OCI-LY7 (cell line): ENCODE results near the gene BAZ1A. TPM values are rescaled to one million over a fixed set of nuclear protein-coding genes. Genes with fewer than 3 reads are reported as not detected.

Source experiments
- BruUV-seq: library from RNA; stranded (reverse); fragments of 400-500 nt; replicated peaks from 2 replicates; lab custom pipeline; 2021; lab: Mats Ljungman, UMichigan
- CTCF ChIA-PET: fragments of 300-600 bp; sonication (Branson Sonifier 250); formaldehyde crosslinking; loops from one replicate; lab custom pipeline; 2022; ENCODE audit warnings: antibody characterized with exemption; ENCODE audit not compliant: unreplicated experiment; lab: Charles Lee
- POLR2A ChIA-PET: fragments of 300-600 bp; sonication (Branson Sonifier 250); formaldehyde crosslinking; loops from one replicate; lab custom pipeline; 2022; ENCODE audit warnings: antibody characterized with exemption; lab: Charles Lee
- DNase-seq: peaks from one replicate; pipeline ENCODE4 v3.0.0-alpha.2; 2015; ENCODE audit warnings: low spot score
- H2AFZ ChIP-seq: fragments of 200-600 bp; sonication (generic), shearing (Covaris generic); 2 replicates; pipeline ENCODE4 v1.6.1; 2014; ENCODE audit warnings: mild to moderate bottlenecking, antibody characterized with exemption, low read length, moderate library complexity
- H3K27ac ChIP-seq: fragments of 200-600 bp; sonication (generic); 2 replicates; pipeline ENCODE4 v1.5.1; 2014; ENCODE audit warnings: mixed run types, low read depth, mild to moderate bottlenecking, moderate library complexity, low read length, inconsistent platforms; ENCODE audit not compliant: poor library complexity, severe bottlenecking
- H3K36me3 ChIP-seq: fragments of 200-600 bp; sonication (generic); 2 replicates; pipeline ENCODE4 v1.6.1; 2014; ENCODE audit warnings: mild to moderate bottlenecking, antibody characterized with exemption, low read length, moderate library complexity, mixed read lengths; ENCODE audit not compliant: insufficient read depth
- H3K4me1 ChIP-seq: fragments of 200-600 bp; sonication (generic); 2 replicates; pipeline ENCODE4 v1.5.1; 2014; ENCODE audit warnings: mild to moderate bottlenecking, low read length; ENCODE audit not compliant: insufficient read depth, poor library complexity, severe bottlenecking
- H3K4me2 ChIP-seq: fragments of 200-600 bp; sonication (generic); 2 replicates; pipeline ENCODE4 v1.6.1; 2014; ENCODE audit warnings: mild to moderate bottlenecking, low read length
- H3K4me3 ChIP-seq: fragments of 200-600 bp; sonication (generic); 2 replicates; pipeline ENCODE4 v1.5.1; 2014; ENCODE audit warnings: mild to moderate bottlenecking, low read depth, low read length; ENCODE audit not compliant: poor library complexity, severe bottlenecking
- H3K79me2 ChIP-seq: fragments of 200-600 bp; sonication (generic); 2 replicates; pipeline ENCODE4 v1.6.1; 2016; ENCODE audit warnings: low read depth, mild to moderate bottlenecking, low read length, moderate library complexity, mixed read lengths; ENCODE audit not compliant: insufficient read depth
- H3K9me2 ChIP-seq: fragments of 200-600 bp; sonication (generic); 2 replicates; pipeline ENCODE4 v1.6.1; 2016; ENCODE audit warnings: mild to moderate bottlenecking, low read length, mixed read lengths; ENCODE audit not compliant: insufficient read depth
- H3K9me3 ChIP-seq: fragments of 200-600 bp; sonication (generic); 2 replicates; pipeline ENCODE4 v1.6.1; 2014; ENCODE audit warnings: mild to moderate bottlenecking, mixed run types, low read length, mixed read lengths
- H4K20me1 ChIP-seq: fragments of 200-600 bp; sonication (generic); 2 replicates; pipeline ENCODE4 v1.6.1; 2014; ENCODE audit warnings: mild to moderate bottlenecking, antibody characterized with exemption, low read length, moderate library complexity, mixed read lengths; ENCODE audit not compliant: insufficient read depth
- EZH2phosphoT487 ChIP-seq: fragments of 200-600 bp; sonication (generic); IDR thresholded peaks from 2 replicates; pipeline ENCODE4 v1.6.1; 2018; ENCODE audit warnings: low read depth, borderline replicate concordance, mild to moderate bottlenecking, mixed run types, antibody characterized with exemption, low read length, moderate library complexity, mixed read lengths
- intact Hi-C: fragments of 100-400 bp; cut with micrococcal nuclease; formaldehyde crosslinking; loops from one replicate; pipeline ENCODE4 v1.10.0; 2022; ENCODE audit not compliant: unreplicated experiment
- total RNA-seq, 2 experiments: library from RNA; depleted of rRNA in 1 of 2; stranded (reverse); fragments of >200 nt in 1 of 2; shearing (Covaris generic) in 1 of 2; gene quantifications; 2 replicates each; pipeline ENCODE4 v1.2.3, GENCODE V29; 2014 to 2022
- TF ChIP-seq, protein P1 (sequence below): fragments of 200-600 bp; sonication (generic); conservative IDR thresholded peaks from 2 replicates; pipeline ENCODE4 v1.5.1; 2014; ENCODE audit warnings: mild to moderate bottlenecking, antibody characterized with exemption, low read length, moderate library complexity, mixed read lengths

BAZ1A gene
- total RNA-seq, 2 experiments from 2014 or later = 42.2 to 58.6 TPM

DNA sequence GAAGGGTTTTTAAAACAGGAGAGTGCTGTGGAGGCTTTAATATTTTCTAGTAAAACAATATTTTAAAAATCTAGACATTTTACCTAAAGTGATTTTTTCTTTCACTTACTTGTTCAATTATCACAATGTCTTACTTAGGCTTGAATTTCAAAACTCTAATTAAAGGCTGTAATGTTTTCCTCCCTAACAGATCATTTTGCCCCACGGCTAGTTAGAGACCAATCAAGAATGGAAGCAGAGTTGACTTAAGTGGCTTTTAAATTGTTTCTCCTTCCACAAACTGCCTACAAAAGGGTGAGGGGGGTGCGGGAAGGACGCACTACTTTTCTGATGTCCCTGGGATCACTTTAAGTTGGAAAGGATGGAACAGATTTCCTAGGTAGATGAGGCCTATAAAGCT is 151.3 kb downstream of the BAZ1A start:
- BruUV-seq = no TSS peak
- H3K79me2 ChIP-seq = no peaks in the 10 kb centered on the region
- no peaks in the 10 kb centered on the region for H3K36me3 ChIP-seq
- H4K20me1 ChIP-seq = no peaks in the 10 kb centered on the region
- TF ChIP-seq, protein P1, sequence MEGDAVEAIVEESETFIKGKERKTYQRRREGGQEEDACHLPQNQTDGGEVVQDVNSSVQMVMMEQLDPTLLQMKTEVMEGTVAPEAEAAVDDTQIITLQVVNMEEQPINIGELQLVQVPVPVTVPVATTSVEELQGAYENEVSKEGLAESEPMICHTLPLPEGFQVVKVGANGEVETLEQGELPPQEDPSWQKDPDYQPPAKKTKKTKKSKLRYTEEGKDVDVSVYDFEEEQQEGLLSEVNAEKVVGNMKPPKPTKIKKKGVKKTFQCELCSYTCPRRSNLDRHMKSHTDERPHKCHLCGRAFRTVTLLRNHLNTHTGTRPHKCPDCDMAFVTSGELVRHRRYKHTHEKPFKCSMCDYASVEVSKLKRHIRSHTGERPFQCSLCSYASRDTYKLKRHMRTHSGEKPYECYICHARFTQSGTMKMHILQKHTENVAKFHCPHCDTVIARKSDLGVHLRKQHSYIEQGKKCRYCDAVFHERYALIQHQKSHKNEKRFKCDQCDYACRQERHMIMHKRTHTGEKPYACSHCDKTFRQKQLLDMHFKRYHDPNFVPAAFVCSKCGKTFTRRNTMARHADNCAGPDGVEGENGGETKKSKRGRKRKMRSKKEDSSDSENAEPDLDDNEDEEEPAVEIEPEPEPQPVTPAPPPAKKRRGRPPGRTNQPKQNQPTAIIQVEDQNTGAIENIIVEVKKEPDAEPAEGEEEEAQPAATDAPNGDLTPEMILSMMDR = no peak
- TF ChIP-seq EZH2phosphoT487 = no peak
- H3K27ac ChIP-seq = no peak overlapping the region
- H3K9me3 ChIP-seq = 0 out of 2 replicates have a peak, but pooled peaks cover 3% of the 10 kb centered on the region
- no peak overlapping the region for H3K4me3 ChIP-seq
- H3K9me2 ChIP-seq = no peaks in the 10 kb centered on the region
- CTCF ChIA-PET = interaction anchor here (0.6 kb wide), 1 partner anchor 51 kb away, joined by 3 read pairs; no protein-coding TSS in a partner anchor
- POLR2A ChIA-PET = interaction anchor here (1.7 kb wide), 1 partner anchor 14 kb away, joined by 5 read pairs; no protein-coding TSS in a partner anchor
- no peak overlapping the region for H2AFZ ChIP-seq
- no peak overlapping the region for H3K4me2 ChIP-seq
- no peak for DNase-seq
- intact Hi-C loops = loop anchor here (1.0 kb wide), 1 partner anchor 52 kb away; no protein-coding TSS in a partner anchor
- H3K4me1 ChIP-seq = peaks cover 9% of the 10 kb centered on the region

DNA sequence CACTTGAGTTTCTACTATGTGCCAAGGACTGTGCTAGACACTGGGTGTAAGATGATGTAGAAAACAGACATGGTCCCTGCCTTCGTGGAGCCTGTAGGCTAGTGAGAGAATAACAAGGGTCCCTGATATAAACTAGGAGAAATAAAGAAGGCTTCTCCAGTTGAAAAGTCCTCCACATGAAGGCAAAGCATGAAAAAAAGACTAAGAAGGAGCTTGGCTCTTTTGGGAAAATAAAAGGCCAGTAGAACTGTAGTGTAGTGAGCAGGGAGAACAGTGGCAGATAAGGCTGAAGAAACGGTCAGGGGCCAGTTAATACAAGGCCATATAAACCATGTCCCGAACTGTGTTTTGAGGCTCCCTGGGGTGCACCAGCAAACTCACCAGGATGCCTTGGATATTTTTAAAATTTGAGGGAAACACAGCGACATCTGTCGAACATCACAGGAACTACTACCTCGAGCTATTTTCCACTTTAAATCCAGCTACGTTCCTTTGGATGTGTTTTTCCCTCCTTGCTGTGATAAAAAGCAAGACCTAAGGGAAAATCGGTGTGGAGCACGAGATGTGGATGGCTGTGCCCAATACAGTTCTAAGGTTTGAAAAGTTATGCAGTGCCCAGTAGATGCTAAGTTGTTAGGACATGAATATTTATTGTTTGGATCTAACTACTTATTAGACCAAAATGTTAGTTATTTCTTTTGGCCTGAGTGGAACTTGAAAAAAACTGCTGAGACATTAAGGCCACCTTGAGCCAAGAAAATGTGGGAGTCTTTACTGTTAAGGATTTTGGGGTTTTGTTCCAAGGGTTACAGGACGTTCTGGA is 152.2 kb downstream of the BAZ1A start:
- Histone ChIP-seq H3K4me1 (peaks cover 7% of the 10 kb centered on the region), H3K27ac (no peak overlapping the region), H2AFZ (peak overlapping the region; percentile 69), H3K79me2 (no peaks in the 10 kb centered on the region), H3K9me3 (0 out of 2 replicates have a peak, but pooled peaks cover 3% of the 10 kb centered on the region), H3K36me3 (no peaks in the 10 kb centered on the region), H4K20me1 (no peaks in the 10 kb centered on the region), H3K9me2 (no peaks in the 10 kb centered on the region), H3K4me3 (no peak overlapping the region), H3K4me2 (peak overlapping the region; percentile 22; the same call in 1 of the 2 replicates)
- POLR2A ChIA-PET = interaction anchor here (1.0 to 1.7 kb wide), 5 partner anchors 10 to 51 kb away, joined by 3 to 5 read pairs (median 4); no protein-coding TSS in a partner anchor
- intact Hi-C loops = loop anchor here (1.0 kb wide), 1 partner anchor 51 kb away; no protein-coding TSS in a partner anchor
- TF ChIP-seq, protein P1 = peak; percentile 88
- no peak for TF ChIP-seq EZH2phosphoT487
- no TSS peak for BruUV-seq
- DNase-seq = peak; percentile 57
- CTCF ChIA-PET = interaction anchor here (0.5 to 1.6 kb wide), 3 partner anchors 9 to 52 kb away, joined by 3 to 9 read pairs (median 3); no protein-coding TSS in a partner anchor
